Esophagus squamous epithelium (tissue), 4 donors: ENCODE measurements around the gene RASAL2.

Experiments used
- POLR2A ChIP-seq, 4 donors: fragments of 450-650 bp; IDR thresholded peaks; one replicate each; pipeline ENCODE4 v1.6.1; 2017; ENCODE audit warnings: antibody characterized with exemption in 4 of 4, mild to moderate bottlenecking in 4 of 4, moderate library complexity in 3 of 4
- TF ChIP-seq, protein P1 (sequence below), 6 experiments: fragments of 450-650 bp in 4 of 6; fragments of 200-600 bp in 2 of 6; sonication (generic) in 2 of 6; IDR thresholded peaks; one replicate each; pipeline ENCODE4 v1.5.1; 2016 to 2019; ENCODE audit warnings: antibody characterized with exemption in 6 of 6, mild to moderate bottlenecking in 4 of 6, moderate library complexity in 4 of 6

DNA sequence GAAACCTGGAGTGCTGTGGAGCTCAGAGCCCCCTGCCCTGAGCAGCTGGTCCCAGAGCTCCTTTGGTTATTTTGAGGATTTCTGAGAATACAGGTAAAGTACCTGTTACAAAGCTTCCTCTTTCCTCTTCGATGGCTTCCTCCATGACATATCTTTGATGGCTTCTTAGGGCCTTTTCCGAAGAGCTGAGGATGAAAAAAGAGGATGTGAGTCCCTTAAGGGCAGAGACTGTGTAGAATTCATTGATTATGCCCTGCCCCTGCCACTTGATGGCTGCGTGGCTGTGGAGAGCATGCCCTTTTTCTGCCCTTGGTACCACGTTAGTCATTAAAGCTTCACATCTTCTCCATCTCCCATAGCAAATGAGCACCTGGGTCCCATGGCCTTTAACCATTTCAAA, 433.2 kb downstream of the RASAL2 start:
- TF ChIP-seq POLR2A (IDR thresholded peaks at IDR 0.05): no peak
- TF ChIP-seq, protein P1, sequence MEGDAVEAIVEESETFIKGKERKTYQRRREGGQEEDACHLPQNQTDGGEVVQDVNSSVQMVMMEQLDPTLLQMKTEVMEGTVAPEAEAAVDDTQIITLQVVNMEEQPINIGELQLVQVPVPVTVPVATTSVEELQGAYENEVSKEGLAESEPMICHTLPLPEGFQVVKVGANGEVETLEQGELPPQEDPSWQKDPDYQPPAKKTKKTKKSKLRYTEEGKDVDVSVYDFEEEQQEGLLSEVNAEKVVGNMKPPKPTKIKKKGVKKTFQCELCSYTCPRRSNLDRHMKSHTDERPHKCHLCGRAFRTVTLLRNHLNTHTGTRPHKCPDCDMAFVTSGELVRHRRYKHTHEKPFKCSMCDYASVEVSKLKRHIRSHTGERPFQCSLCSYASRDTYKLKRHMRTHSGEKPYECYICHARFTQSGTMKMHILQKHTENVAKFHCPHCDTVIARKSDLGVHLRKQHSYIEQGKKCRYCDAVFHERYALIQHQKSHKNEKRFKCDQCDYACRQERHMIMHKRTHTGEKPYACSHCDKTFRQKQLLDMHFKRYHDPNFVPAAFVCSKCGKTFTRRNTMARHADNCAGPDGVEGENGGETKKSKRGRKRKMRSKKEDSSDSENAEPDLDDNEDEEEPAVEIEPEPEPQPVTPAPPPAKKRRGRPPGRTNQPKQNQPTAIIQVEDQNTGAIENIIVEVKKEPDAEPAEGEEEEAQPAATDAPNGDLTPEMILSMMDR (IDR thresholded peaks at IDR 0.05): no peak
